Stimulated activated CD4-positive, alpha-beta T cell treated with anti-CD3 and anti-CD28 coated beads, Interleukin-2, amount 100 ng/mL, for 48 hours (primary cell): ENCODE results near the gene GDAP2.
"Not testable (repeated sequence)": the region's sequence is repeated elsewhere in the genome, so short reads cannot be mapped to it uniquely, and the experiment has no call there.

Source experiments
- DNase-seq, 2 donors: peaks; one replicate each; pipeline ENCODE4 v3.0.0-alpha.2; 2020

GDAP2 gene

GRCh38 chr1:117899801-117900200, 29.6 kb downstream of the GDAP2 start:
- DNase-seq, result no peak

- DNase-seq, result no peak
These were observed 31.9 kb downstream of the GDAP2 start for GRCh38 chr1:117897551-117897950.

GRCh38 chr1:117895482-117896114, 33.8 kb downstream of the GDAP2 start:
- peak; percentile 64 to 68 for DNase-seq

GRCh38 chr1:117894078-117894477, 35.3 kb downstream of the GDAP2 start:
- no peak for DNase-seq

- DNase-seq, result no peak
These were observed 36.9 kb downstream of the GDAP2 start for GRCh38 chr1:117892512-117892911.

GRCh38 chr1:117890452-117890851, 39.0 kb downstream of the GDAP2 start:
- no peak for DNase-seq

GRCh38 chr1:117886101-117886795, 43.2 kb downstream of the GDAP2 start:
- DNase-seq, result no peak

- no peak for DNase-seq
These were observed 45.8 kb downstream of the GDAP2 start for GRCh38 chr1:117883616-117884015.

- no peak for DNase-seq
These were observed 50.1 kb downstream of the GDAP2 start for GRCh38 chr1:117879284-117879683.

- DNase-seq, result no peak
These were observed 51.6 kb downstream of the GDAP2 start for GRCh38 chr1:117877823-117878222.

GRCh38 chr1:117871013-117871412, 58.4 kb downstream of the GDAP2 start:
- DNase-seq, result no peak

GRCh38 chr1:117861694-117862093, 67.7 kb downstream of the GDAP2 start:
- no peak for DNase-seq

GRCh38 chr1:117860896-117861610, 68.4 kb downstream of the GDAP2 start:
- DNase-seq, result no peak

GRCh38 chr1:117859901-117860300, 69.5 kb downstream of the GDAP2 start:
- DNase-seq, result no peak

GRCh38 chr1:117857418-117857817, 72.0 kb downstream of the GDAP2 start:
- DNase-seq, result no peak

GRCh38 chr1:117852853-117853553, 76.4 kb downstream of the GDAP2 start:
- no peak for DNase-seq

- DNase-seq, result no peak
These were observed 77.7 kb downstream of the GDAP2 start for GRCh38 chr1:117851687-117852086.

GRCh38 chr1:117846674-117847425, 82.6 kb downstream of the GDAP2 start:
- DNase-seq, result no peak

- not testable (repeated sequence) for DNase-seq
These were observed 84.9 kb downstream of the GDAP2 start for GRCh38 chr1:117844478-117844877.

GRCh38 chr1:117843791-117844190, 85.6 kb downstream of the GDAP2 start:
- no peak for DNase-seq

- no peak for DNase-seq
These were observed 86.8 kb downstream of the GDAP2 start for GRCh38 chr1:117842408-117843170.

- no peak for DNase-seq
These were observed 88.2 kb downstream of the GDAP2 start for GRCh38 chr1:117841117-117841650.
